ENCODE results near the gene PAX6.

The PAX6 gene

GRCh38 chr11:31798057-31798553 is 13.0 kb downstream of the PAX6 start:
- peak overlapping the region; percentile 5 for H3K4me3 ChIP-seq (ENCODE audit: low read depth, low read length)
- in situ Hi-C loops (cut with HindIII; ENCODE audit: low sequenced_read_pairs): no loop called here
- no peak for TF ChIP-seq CTCF (IDR thresholded peaks at IDR 0.05; ENCODE audit: low read depth, low read length, missing control alignments)
- no peak for DNase-seq (ENCODE audit: low read depth)

GRCh38 chr11:31797190-31798056 is 13.7 kb downstream of the PAX6 start:
- in situ Hi-C loops (cut with HindIII; ENCODE audit: low sequenced_read_pairs): no loop called here
- H3K4me3 ChIP-seq (ENCODE audit: low read depth, low read length): no peak overlapping the region
- TF ChIP-seq CTCF (IDR thresholded peaks at IDR 0.05; ENCODE audit: low read depth, low read length, missing control alignments): no peak
- DNase-seq (ENCODE audit: low read depth): no peak

- H3K4me3 ChIP-seq (ENCODE audit: low read depth, low read length): no peak overlapping the region
- DNase-seq (ENCODE audit: low read depth): no peak
- no peak for TF ChIP-seq CTCF (IDR thresholded peaks at IDR 0.05; ENCODE audit: low read depth, low read length, missing control alignments)
- in situ Hi-C loops (cut with HindIII; ENCODE audit: low sequenced_read_pairs): no loop called here
Measured at GRCh38 chr11:31796499-31797189, 14.5 kb downstream of the PAX6 start.

- in situ Hi-C loops (cut with HindIII; ENCODE audit: low sequenced_read_pairs): no loop called here
Measured at GRCh38 chr11:31795706-31796498, 15.2 kb downstream of the PAX6 start.

GRCh38 chr11:31794548-31794947 is 16.6 kb downstream of the PAX6 start:
- TF ChIP-seq CTCF (IDR thresholded peaks at IDR 0.05; ENCODE audit: low read depth, low read length, missing control alignments): no peak
- H3K4me3 ChIP-seq (ENCODE audit: low read depth, low read length): no peak overlapping the region
- in situ Hi-C loops (cut with HindIII; ENCODE audit: low sequenced_read_pairs): no loop called here
- DNase-seq (ENCODE audit: low read depth): no peak

More at GRCh38 chr11:31795706-31796498, 15.2 kb downstream of the PAX6 start:
- no peak overlapping the region for H3K4me3 ChIP-seq (ENCODE audit: low read depth, low read length)
- no peak for DNase-seq (ENCODE audit: low read depth)
- TF ChIP-seq CTCF (IDR thresholded peaks at IDR 0.05; ENCODE audit: low read depth, low read length, missing control alignments): no peak

- H3K4me3 ChIP-seq (ENCODE audit: low read depth, low read length): no peak overlapping the region
- no peak for DNase-seq (ENCODE audit: low read depth)
- in situ Hi-C loops (cut with HindIII; ENCODE audit: low sequenced_read_pairs): no loop called here
- no peak for TF ChIP-seq CTCF (IDR thresholded peaks at IDR 0.05; ENCODE audit: low read depth, low read length, missing control alignments)
Measured at GRCh38 chr11:31793264-31793663, 17.9 kb downstream of the PAX6 start.

Data from astrocyte of the cerebellum (primary cell).